GM12878 (cell line): ENCODE results near the gene USP21. TPM values are rescaled to one million over a fixed set of nuclear protein-coding genes. Genes with fewer than 3 reads are reported as not detected.

Experiments
- ASH2L ChIP-seq: fragments of 300-600, 200-600 bp; sonication (generic); IDR thresholded peaks from 2 replicates; pipeline ENCODE4 v1.6.1; 2017; ENCODE audit warnings: low read depth, mild to moderate bottlenecking, borderline replicate concordance
- ATF7 ChIP-seq: fragments of 450-650 bp; IDR thresholded peaks from 2 replicates; pipeline ENCODE4 v1.6.1; 2016; ENCODE audit warnings: low read depth, mild to moderate bottlenecking
- CHD1 ChIP-seq: IDR thresholded peaks from 2 replicates; pipeline ENCODE4 v1.6.1; 2012; ENCODE audit warnings: low read depth, low read length, improper control_type of control experiment
- CREB1 ChIP-seq: IDR thresholded peaks from 2 replicates; pipeline ENCODE4 v1.6.1; 2012; ENCODE audit warnings: low read depth, mild to moderate bottlenecking, inconsistent platforms
- EP300 ChIP-seq, 2 experiments: fragments of 150-350 bp in 1 of 2; IDR thresholded peaks; 2 replicates each; pipeline ENCODE4 v1.6.1; 2011 to 2012; ENCODE audit warnings: low read depth in 2 of 2, low read length in 2 of 2, borderline replicate concordance in 1 of 2, improper control_type of control experiment in 1 of 2, inconsistent platforms in 1 of 2; ENCODE audit not compliant: control insufficient read depth in 1 of 2
- ESRRA ChIP-seq: IDR thresholded peaks from 2 replicates; pipeline ENCODE4 v1.6.1; 2012; ENCODE audit warnings: mild to moderate bottlenecking, low read length, improper control_type of control experiment
- ETV6 ChIP-seq, 2 experiments: fragments of 450-650 bp in 1 of 2; IDR thresholded peaks in 1 of 2; conservative IDR thresholded peaks in 1 of 2; 2 replicates each; pipeline ENCODE4 v1.6.1; 2014; ENCODE audit warnings: antibody characterized with exemption in 1 of 2, borderline replicate concordance in 1 of 2, low read depth in 1 of 2, mild to moderate bottlenecking in 1 of 2, moderate library complexity in 1 of 2
- HCFC1 ChIP-seq: fragments of 150-350 bp; IDR thresholded peaks from 2 replicates; pipeline ENCODE4 v1.6.1; 2014; ENCODE audit warnings: low read length
- KAT2A ChIP-seq: conservative IDR thresholded peaks from 2 replicates; pipeline ENCODE4 v1.6.1; 2011; ENCODE audit warnings: low read depth, low read length; ENCODE audit not compliant: control insufficient read depth
- MTA3 ChIP-seq: IDR thresholded peaks from 2 replicates; pipeline ENCODE4 v1.6.1; 2012; ENCODE audit warnings: low read length, inconsistent platforms, borderline replicate concordance
- POU2F2 ChIP-seq: IDR thresholded peaks from 3 replicates; pipeline ENCODE4 v1.6.1; 2011; ENCODE audit warnings: low read depth, mild to moderate bottlenecking, low read length, borderline replicate concordance
- RCOR1 ChIP-seq: conservative IDR thresholded peaks from 2 replicates; pipeline ENCODE4 v1.6.1; 2012; ENCODE audit warnings: low read depth, low read length, improper control_type of control experiment
- SIN3A ChIP-seq: IDR thresholded peaks from 2 replicates; pipeline ENCODE4 v1.6.1; 2012; ENCODE audit warnings: low read depth, low read length, improper control_type of control experiment
- STAT1 ChIP-seq: fragments of 450-650 bp; conservative IDR thresholded peaks from 2 replicates; pipeline ENCODE4 v1.6.1; 2014; ENCODE audit warnings: antibody characterized with exemption, mild to moderate bottlenecking
- ZNF384 ChIP-seq: IDR thresholded peaks from 2 replicates; pipeline ENCODE4 v1.6.1; 2012; ENCODE audit warnings: low read depth, mild to moderate bottlenecking, low read length, improper control_type of control experiment, borderline replicate concordance
- polyA plus RNA-seq, 11 experiments: library from polyadenylated mRNA; depleted of rRNA in 4 of 11; unstranded in 6 of 11; stranded (reverse) in 5 of 11; fragments of >200 nt; fragmentation: Nextera tagmentation in 4 of 11; fragmentation: Illumina TruSeq in 1 of 11; extraction: Ambion mirVana in 4 of 11; extraction: Trizol in 1 of 11; gene quantifications; 1 replicate in 1 of 11; 2 replicates in 10 of 11; pipeline versions ENCODE4 v1.2.1 to v1.2.3, GENCODE V29; 2011 to 2016; ENCODE audit warnings: inconsistent platforms in 2 of 11, missing spikeins in 2 of 11, low read depth in 1 of 11
- total RNA-seq, 4 experiments: library from RNA; depleted of rRNA in 3 of 4; stranded (reverse); fragments of >200 nt in 3 of 4; fragmentation: Illumina TruSeq in 1 of 4; extraction: Trizol in 1 of 4; gene quantifications; 2 replicates each; pipeline versions ENCODE4 v1.2.1 to v1.2.3, GENCODE V29; 2013 to 2021
- TF ChIP-seq, protein P1 (sequence below): fragments of 450-650 bp; formaldehyde crosslinking; IDR thresholded peaks from 2 replicates; pipeline ENCODE4 v1.5.0; 2022; ENCODE audit warnings: mild to moderate bottlenecking, missing genetic modification characterization
- TF ChIP-seq, protein P2 (sequence below): IDR thresholded peaks from 2 replicates; pipeline ENCODE4 v1.6.1; 2011; ENCODE audit warnings: mild to moderate bottlenecking, low read depth, low read length, moderate library complexity; ENCODE audit not compliant: insufficient replicate concordance
- TF ChIP-seq, protein P3 (sequence below): fragments of 450-650 bp; IDR thresholded peaks from 2 replicates; pipeline ENCODE4 v1.6.1; 2017; ENCODE audit warnings: borderline replicate concordance
- TF ChIP-seq, protein P4 (sequence below): fragments of 450-650 bp; IDR thresholded peaks from 2 replicates; pipeline ENCODE4 v1.6.1; 2017; ENCODE audit warnings: antibody characterized with exemption, mild to moderate bottlenecking, moderate library complexity

USP21 gene
- total and polyA plus RNA-seq, 10 of the 15 experiments (the other 5 are each of a cell fraction or from before 2014, with no cell fraction given): 3.2 to 28.6 (median 16.6) TPM

DNA sequence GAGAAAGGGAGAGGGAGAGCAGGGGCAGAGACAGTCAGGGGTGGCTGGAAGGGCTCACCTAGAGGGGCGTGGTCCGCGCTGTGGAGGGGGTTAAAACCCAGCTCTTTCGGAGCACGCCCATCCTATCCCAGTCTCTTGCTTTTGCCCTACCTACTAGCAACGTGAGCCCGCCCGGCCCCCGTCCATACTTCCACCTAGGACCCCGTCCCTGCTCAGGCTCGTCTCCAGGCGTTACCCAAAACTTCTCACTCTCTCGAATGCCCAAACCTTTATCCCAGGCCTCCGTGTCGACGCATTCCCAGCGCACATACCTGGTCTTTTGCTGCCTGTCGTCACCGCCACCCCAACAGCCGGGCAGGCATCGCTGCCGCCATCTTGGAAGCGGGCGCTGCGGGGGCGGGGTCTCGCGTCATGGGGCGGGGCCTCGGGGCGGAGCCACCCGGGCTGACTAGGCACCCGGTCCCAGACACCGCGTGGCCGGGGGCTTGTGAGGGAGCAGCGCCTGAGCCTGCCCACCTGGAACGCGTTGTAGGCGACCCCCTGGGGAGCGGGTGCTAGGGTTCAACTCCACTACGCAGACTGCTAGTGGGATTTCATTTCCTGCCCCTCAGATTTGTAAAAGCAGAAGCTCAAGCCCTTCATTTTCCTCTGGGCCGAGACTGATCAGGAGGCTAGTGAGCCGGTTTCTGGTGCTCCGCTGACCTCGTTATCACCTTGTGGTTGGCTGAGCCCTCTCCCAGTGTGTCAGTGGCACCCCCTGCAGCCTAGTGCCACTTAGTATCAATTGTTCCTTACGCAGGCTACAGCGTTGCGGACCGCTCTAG, 18.0 kb downstream of the USP21 start, which contains the start of gene B4GALT3 (continued):
- TF ChIP-seq ETV6 (conservative IDR thresholded peaks at IDR 0.05 in 1 of 2, IDR thresholded peaks at IDR 0.05 in 1 of 2; ENCODE audit: borderline replicate concordance in 1 of 2, low read depth in 1 of 2) (no peak), POU2F2 (peak; percentile 73), ESRRA (no peak), CHD1 (no peak), ATF7 (peak; percentile 59; the same call in 1 of the 2 replicates), MTA3 (no peak), ASH2L (no peak), HCFC1 (peak; percentile 62), SIN3A (no peak), RCOR1 (no peak), STAT1 (no peak), KAT2A (no peak), EP300 (IDR thresholded peaks at IDR 0.05; ENCODE audit: borderline replicate concordance in 1 of 2, control insufficient read depth in 1 of 2, low read depth in 2 of 2, low read length in 2 of 2) (no peak), CREB1 (peak; percentile 83), ZNF384 (no peak)
- TF ChIP-seq, protein P1, sequence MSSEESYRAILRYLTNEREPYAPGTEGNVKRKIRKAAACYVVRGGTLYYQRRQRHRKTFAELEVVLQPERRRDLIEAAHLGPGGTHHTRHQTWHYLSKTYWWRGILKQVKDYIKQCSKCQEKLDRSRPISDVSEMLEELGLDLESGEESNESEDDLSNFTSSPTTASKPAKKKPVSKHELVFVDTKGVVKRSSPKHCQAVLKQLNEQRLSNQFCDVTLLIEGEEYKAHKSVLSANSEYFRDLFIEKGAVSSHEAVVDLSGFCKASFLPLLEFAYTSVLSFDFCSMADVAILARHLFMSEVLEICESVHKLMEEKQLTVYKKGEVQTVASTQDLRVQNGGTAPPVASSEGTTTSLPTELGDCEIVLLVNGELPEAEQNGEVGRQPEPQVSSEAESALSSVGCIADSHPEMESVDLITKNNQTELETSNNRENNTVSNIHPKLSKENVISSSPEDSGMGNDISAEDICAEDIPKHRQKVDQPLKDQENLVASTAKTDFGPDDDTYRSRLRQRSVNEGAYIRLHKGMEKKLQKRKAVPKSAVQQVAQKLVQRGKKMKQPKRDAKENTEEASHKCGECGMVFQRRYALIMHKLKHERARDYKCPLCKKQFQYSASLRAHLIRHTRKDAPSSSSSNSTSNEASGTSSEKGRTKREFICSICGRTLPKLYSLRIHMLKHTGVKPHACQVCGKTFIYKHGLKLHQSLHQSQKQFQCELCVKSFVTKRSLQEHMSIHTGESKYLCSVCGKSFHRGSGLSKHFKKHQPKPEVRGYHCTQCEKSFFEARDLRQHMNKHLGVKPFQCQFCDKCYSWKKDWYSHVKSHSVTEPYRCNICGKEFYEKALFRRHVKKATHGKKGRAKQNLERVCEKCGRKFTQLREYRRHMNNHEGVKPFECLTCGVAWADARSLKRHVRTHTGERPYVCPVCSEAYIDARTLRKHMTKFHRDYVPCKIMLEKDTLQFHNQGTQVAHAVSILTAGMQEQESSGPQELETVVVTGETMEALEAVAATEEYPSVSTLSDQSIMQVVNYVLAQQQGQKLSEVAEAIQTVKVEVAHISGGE (CRISPR knock-in tag): no peak
- TF ChIP-seq, protein P2, sequence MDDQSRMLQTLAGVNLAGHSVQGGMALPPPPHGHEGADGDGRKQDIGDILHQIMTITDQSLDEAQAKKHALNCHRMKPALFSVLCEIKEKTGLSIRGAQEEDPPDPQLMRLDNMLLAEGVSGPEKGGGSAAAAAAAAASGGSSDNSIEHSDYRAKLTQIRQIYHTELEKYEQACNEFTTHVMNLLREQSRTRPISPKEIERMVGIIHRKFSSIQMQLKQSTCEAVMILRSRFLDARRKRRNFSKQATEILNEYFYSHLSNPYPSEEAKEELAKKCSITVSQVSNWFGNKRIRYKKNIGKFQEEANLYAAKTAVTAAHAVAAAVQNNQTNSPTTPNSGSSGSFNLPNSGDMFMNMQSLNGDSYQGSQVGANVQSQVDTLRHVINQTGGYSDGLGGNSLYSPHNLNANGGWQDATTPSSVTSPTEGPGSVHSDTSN: no peak
- TF ChIP-seq, protein P3, sequence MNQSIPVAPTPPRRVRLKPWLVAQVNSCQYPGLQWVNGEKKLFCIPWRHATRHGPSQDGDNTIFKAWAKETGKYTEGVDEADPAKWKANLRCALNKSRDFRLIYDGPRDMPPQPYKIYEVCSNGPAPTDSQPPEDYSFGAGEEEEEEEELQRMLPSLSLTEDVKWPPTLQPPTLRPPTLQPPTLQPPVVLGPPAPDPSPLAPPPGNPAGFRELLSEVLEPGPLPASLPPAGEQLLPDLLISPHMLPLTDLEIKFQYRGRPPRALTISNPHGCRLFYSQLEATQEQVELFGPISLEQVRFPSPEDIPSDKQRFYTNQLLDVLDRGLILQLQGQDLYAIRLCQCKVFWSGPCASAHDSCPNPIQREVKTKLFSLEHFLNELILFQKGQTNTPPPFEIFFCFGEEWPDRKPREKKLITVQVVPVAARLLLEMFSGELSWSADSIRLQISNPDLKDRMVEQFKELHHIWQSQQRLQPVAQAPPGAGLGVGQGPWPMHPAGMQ: no peak
- TF ChIP-seq, protein P4, sequence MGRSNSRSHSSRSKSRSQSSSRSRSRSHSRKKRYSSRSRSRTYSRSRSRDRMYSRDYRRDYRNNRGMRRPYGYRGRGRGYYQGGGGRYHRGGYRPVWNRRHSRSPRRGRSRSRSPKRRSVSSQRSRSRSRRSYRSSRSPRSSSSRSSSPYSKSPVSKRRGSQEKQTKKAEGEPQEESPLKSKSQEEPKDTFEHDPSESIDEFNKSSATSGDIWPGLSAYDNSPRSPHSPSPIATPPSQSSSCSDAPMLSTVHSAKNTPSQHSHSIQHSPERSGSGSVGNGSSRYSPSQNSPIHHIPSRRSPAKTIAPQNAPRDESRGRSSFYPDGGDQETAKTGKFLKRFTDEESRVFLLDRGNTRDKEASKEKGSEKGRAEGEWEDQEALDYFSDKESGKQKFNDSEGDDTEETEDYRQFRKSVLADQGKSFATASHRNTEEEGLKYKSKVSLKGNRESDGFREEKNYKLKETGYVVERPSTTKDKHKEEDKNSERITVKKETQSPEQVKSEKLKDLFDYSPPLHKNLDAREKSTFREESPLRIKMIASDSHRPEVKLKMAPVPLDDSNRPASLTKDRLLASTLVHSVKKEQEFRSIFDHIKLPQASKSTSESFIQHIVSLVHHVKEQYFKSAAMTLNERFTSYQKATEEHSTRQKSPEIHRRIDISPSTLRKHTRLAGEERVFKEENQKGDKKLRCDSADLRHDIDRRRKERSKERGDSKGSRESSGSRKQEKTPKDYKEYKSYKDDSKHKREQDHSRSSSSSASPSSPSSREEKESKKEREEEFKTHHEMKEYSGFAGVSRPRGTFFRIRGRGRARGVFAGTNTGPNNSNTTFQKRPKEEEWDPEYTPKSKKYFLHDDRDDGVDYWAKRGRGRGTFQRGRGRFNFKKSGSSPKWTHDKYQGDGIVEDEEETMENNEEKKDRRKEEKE: no peak
